HUDEP-2 (cell line): ENCODE results near the gene RAD54L.
"Not testable (repeated sequence)": the region's sequence is repeated elsewhere in the genome, so short reads cannot be mapped to it uniquely, and the experiment has no call there.

Experiments
- DNase-seq, 76 experiments: peaks; one replicate each; lab custom pipeline; 2025; ENCODE audit not compliant: unreplicated experiment in 76 of 76; lab: John Stamatoyannopoulos, UW

Gene RAD54L

DNA sequence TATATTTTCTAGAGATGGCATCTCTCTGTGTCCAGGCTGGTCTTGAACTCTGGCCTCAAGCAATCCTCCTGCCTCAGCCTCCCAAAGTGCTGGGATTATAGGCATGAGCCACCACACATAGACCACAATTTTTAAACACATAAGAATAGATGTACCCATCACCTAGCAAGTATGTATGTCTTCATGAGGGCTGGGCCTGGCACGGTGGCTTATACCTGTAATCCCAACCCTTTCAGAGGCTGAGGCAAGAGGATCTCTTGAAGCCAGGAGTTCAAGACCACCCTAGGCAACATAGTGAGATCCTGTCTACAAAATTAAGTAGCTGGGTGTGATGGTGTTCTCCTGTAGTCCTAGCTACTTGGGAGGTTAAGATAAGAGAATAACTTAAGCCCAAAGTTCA is 69.8 kb downstream of the RAD54L start:
- no peak for DNase-seq

DNA sequence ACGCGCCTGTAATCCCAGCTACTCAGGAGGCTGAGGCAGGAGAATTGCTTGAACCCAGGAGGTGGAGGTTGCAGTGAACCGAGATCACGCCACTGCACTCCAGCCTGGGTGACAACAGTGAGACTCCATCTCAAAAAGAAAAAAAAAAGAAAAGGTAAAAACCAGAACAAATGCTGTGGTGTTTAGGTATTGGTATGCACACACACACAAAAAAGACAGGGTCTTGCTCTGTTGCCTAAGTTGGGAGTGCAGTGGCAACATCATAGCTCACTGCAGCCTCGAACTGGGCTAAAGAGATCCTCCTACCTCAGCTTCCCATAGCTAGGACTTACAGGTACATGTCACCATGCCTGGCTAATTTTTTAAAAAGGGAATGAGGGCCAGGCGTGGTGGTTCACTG is 71.7 kb downstream of the RAD54L start:
- DNase-seq: not testable (repeated sequence)

GRCh38 chr1:46319960-46320914 is 72.7 kb downstream of the RAD54L start:
- not testable (repeated sequence) for DNase-seq

GRCh38 chr1:46322191-46322590 is 74.6 kb downstream of the RAD54L start:
- not testable (repeated sequence) for DNase-seq

DNA sequence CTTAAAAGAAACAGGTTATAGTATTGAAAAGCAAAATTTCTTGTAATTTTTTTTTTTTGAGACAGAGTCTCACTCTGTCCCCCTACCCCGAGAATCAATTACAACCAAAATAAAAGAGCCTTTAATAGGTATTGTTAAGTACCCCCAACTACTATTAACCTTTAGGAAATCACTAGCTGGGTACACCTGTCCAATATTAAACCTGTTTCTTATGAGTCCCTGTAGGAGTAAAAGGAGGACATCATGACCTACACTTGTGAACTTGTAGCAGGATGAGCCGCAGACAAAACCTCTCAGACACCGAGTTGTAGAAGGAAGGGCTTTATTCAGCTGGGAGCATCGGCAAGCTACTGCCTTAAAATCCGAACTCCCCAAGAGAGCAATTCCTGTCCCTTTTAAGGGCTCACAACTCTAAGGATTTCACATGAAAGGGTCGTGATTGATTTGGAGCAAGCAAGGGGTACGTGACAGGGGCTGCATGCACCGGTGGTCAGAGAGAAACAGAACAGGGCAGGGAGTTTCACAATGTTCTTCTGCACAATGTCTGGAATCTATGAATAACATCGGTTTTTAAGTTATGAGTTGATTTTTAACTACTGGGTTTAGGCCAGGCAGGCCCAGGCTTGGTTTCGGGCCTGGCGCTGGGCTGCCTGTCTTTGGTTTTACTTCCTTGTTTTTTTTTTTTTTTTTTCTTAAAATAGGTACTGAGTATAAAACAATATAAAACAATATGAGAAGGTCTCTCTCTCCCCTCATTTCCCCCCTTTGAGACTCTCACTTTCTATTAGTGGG is 77.9 kb downstream of the RAD54L start:
- DNase-seq: not testable (repeated sequence)
